OCI-LY3 (cell line): Measurements from ENCODE around the gene AASDH.

Source experiments
- EZH2phosphoT487 ChIP-seq: fragments of 200-600 bp; shearing (Covaris generic); IDR thresholded peaks from 2 replicates; pipeline ENCODE4 v1.6.1; 2018; ENCODE audit warnings: antibody characterized with exemption, mixed run types, low read depth
- TF ChIP-seq, protein P1 (sequence below): fragments of 200-600, 300-600 bp; sonication (generic); IDR thresholded peaks from 2 replicates; pipeline ENCODE4 v1.5.1; 2014; ENCODE audit warnings: antibody characterized with exemption, low read length, low read depth

GRCh38 chr4:56434599-56435139 lies 47.4 kb upstream of the AASDH start:
- TF ChIP-seq, protein P1, sequence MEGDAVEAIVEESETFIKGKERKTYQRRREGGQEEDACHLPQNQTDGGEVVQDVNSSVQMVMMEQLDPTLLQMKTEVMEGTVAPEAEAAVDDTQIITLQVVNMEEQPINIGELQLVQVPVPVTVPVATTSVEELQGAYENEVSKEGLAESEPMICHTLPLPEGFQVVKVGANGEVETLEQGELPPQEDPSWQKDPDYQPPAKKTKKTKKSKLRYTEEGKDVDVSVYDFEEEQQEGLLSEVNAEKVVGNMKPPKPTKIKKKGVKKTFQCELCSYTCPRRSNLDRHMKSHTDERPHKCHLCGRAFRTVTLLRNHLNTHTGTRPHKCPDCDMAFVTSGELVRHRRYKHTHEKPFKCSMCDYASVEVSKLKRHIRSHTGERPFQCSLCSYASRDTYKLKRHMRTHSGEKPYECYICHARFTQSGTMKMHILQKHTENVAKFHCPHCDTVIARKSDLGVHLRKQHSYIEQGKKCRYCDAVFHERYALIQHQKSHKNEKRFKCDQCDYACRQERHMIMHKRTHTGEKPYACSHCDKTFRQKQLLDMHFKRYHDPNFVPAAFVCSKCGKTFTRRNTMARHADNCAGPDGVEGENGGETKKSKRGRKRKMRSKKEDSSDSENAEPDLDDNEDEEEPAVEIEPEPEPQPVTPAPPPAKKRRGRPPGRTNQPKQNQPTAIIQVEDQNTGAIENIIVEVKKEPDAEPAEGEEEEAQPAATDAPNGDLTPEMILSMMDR, result no peak
- TF ChIP-seq EZH2phosphoT487, result no peak
